Thyroid gland (tissue), 4 donors: ENCODE measurements around the gene PHIP. TPM values are rescaled to one million over a fixed set of nuclear protein-coding genes. Genes with fewer than 3 reads are reported as not detected.

Experiments used
- DNase-seq, 2 donors: peaks; one replicate each; pipeline ENCODE4 v3.0.0-alpha.2; 2019
- H3K27ac ChIP-seq, 3 donors: fragments of 200-600 bp; sonication (generic); 1 replicate in 2 of 3; 2 replicates in 1 of 3; pipeline ENCODE4 v1.5.1; 2016 to 2019; ENCODE audit warnings: mild to moderate bottlenecking in 1 of 3, moderate library complexity in 1 of 3
- H3K27me3 ChIP-seq: fragments of 200-600 bp; sonication (generic); one replicate; pipeline ENCODE4 v1.5.1; 2019
- H3K36me3 ChIP-seq, 2 donors: fragments of 200-600 bp; sonication (generic); one replicate each; pipeline ENCODE4 v1.5.1; 2016 to 2019
- H3K4me1 ChIP-seq, 2 donors: fragments of 200-600 bp; sonication (generic); one replicate each; pipeline ENCODE4 v1.5.1; 2017 to 2019
- H3K4me3 ChIP-seq, 3 donors: fragments of 200-600 bp; sonication (generic); replicated peaks in 1 of 3; 1 replicate in 2 of 3; 2 replicates in 1 of 3; pipeline ENCODE4 v1.5.1; 2016; ENCODE audit warnings: mild to moderate bottlenecking in 1 of 3
- H3K9me3 ChIP-seq: fragments of 200-600 bp; sonication (generic); one replicate; pipeline ENCODE4 v1.5.1; 2017
- CTCF ChIP-seq, 6 experiments: fragments of 200-600 bp in 3 of 6; fragments of 450-650 bp in 3 of 6; sonication (generic) in 3 of 6; IDR thresholded peaks; one replicate each; pipeline ENCODE4 v1.5.1; 2016 to 2019; ENCODE audit warnings: antibody characterized with exemption in 6 of 6, mild to moderate bottlenecking in 2 of 6, inconsistent platforms in 1 of 6, moderate library complexity in 1 of 6
- POLR2A ChIP-seq, 2 donors: fragments of 450-650 bp; IDR thresholded peaks; one replicate each; pipeline ENCODE4 v1.6.1; 2017; ENCODE audit warnings: antibody characterized with exemption in 2 of 2, mild to moderate bottlenecking in 2 of 2, moderate library complexity in 1 of 2
- WGBS, 2 donors: methylation state at CpG; one replicate each; pipeline ENCODE4 v1.1.5; 2017; 5-methylcytosine and 5-hydroxymethylcytosine counted together
- intact Hi-C: fragments of 100-400 bp; cut with DNase I; formaldehyde crosslinking; loops from one replicate; pipeline ENCODE4 v1.15.1; 2023
- total RNA-seq, 4 donors: library from RNA; depleted of rRNA; stranded (reverse); fragments of >200 nt; gene quantifications; one replicate each; pipeline ENCODE4 v1.2.3, GENCODE V29; 2016

Gene PHIP
- total RNA-seq, 4 donors from 2014 or later = 28.0 to 45.9 (median 35.4) TPM

GRCh38 chr6:79005024-79005423 lies 73.0 kb downstream of the PHIP start:
- no peak for DNase-seq
- TF ChIP-seq POLR2A (IDR thresholded peaks at IDR 0.05) = no peak
- TF ChIP-seq CTCF (IDR thresholded peaks at IDR 0.05) = no peak
- Histone ChIP-seq H3K4me1 (peaks cover 10 to 13% of the 10 kb centered on the region in 2 donors), H3K36me3 (peaks cover 3 to 7% of the 10 kb centered on the region in 2 donors), H3K4me3 (no peak overlapping the region), H3K9me3 (no peaks in the 10 kb centered on the region), H3K27me3 (no peaks in the 10 kb centered on the region), H3K27ac (peak overlapping the region in 1 of 3 donors; percentile 50)
- 79 to 80% methylated on average over 1 of the region's 1 CpG for WGBS, 2 donors
- intact Hi-C loops = no loop called here

GRCh38 chr6:79004239-79004638 lies 73.8 kb downstream of the PHIP start:
- Histone ChIP-seq H3K4me3 (no peak overlapping the region), H3K9me3 (no peaks in the 10 kb centered on the region), H3K27me3 (no peaks in the 10 kb centered on the region), H3K27ac (no peak overlapping the region), H3K36me3 (peaks cover 3 to 7% of the 10 kb centered on the region in 2 donors), H3K4me1 (peaks cover 10 to 13% of the 10 kb centered on the region in 2 donors)
- WGBS, 2 donors = 90 to 92% methylated on average over 2 of the region's 2 CpGs
- no peak for DNase-seq
- TF ChIP-seq CTCF (IDR thresholded peaks at IDR 0.05) = no peak
- no peak for TF ChIP-seq POLR2A (IDR thresholded peaks at IDR 0.05)
- intact Hi-C loops = no loop called here

- H3K4me1 ChIP-seq = peaks cover 10 to 13% of the 10 kb centered on the region in 2 donors
- no peak overlapping the region for H3K4me3 ChIP-seq
These were observed 76.6 kb downstream of the PHIP start for GRCh38 chr6:79001415-79001814.

DNA sequence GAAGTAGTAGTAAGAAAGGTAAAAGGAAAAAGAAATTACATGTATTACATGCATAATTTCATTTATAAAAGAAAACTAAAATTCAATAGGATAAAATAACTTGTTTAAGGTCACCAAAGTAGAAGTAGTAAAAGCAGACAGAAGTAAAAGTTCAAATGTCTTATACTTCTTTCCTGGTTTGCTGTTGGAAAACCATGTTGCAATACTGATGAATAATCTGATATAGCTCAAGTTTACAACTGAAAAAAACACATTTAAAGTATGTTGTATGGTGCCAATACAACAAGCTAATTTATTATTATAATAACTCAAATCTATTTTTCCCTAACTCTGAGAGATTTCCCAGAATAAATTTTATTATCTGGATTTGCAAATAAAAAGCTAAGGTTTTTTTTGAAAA lies 78.3 kb downstream of the PHIP start:
- H3K4me1 ChIP-seq = no peaks in the 10 kb centered on the region
- TF ChIP-seq POLR2A (IDR thresholded peaks at IDR 0.05) = no peak
- no peak for TF ChIP-seq CTCF (IDR thresholded peaks at IDR 0.05)
- peaks cover 17 to 27% of the 10 kb centered on the region in 2 donors for H3K36me3 ChIP-seq
- DNase-seq = no peak
- intact Hi-C loops = no loop called here
- H3K27ac ChIP-seq = no peak overlapping the region
- H3K27me3 ChIP-seq = no peaks in the 10 kb centered on the region
- no peaks in the 10 kb centered on the region for H3K9me3 ChIP-seq
- H3K4me3 ChIP-seq = no peak overlapping the region

More at GRCh38 chr6:79001415-79001814, 76.6 kb downstream of the PHIP start:
- Histone ChIP-seq H3K9me3 (no peaks in the 10 kb centered on the region), H3K27me3 (no peaks in the 10 kb centered on the region), H3K27ac (no peak overlapping the region), H3K36me3 (peaks cover 7 to 14% of the 10 kb centered on the region in 2 donors)
- no peak for DNase-seq
- intact Hi-C loops = no loop called here
- TF ChIP-seq CTCF (IDR thresholded peaks at IDR 0.05) (no peak), POLR2A (IDR thresholded peaks at IDR 0.05) (no peak)
- 94 to 99% methylated on average over 1 of the region's 1 CpG for WGBS, 2 donors

DNA sequence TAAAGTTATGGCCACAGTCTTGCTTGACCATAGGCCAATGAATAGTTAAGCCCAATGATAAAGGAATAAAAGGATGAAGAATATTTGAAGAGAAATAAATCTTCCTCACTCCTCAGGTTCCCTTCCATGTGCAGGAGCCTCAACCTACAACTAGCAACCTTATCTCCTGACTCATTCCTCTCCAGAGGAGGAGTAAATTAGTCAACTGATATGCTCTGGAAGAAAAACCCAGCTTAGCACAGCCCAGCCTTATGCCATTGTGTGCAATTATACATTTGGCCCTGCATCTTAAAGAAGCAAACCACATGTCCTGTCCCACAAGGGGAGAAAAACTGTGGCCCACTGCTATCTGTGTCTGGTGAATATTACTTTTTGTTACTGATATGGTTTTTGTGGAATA lies 82.1 kb downstream of the PHIP start:
- peaks cover 28 to 36% of the 10 kb centered on the region in 2 donors for H3K36me3 ChIP-seq
- TF ChIP-seq CTCF (IDR thresholded peaks at IDR 0.05) = no peak
- intact Hi-C loops = no loop called here
- no peak for DNase-seq
- peaks cover 0 to 2% of the 10 kb centered on the region in 2 donors for H3K4me1 ChIP-seq
- no peak overlapping the region for H3K4me3 ChIP-seq
- H3K9me3 ChIP-seq = no peaks in the 10 kb centered on the region
- no peak overlapping the region for H3K27ac ChIP-seq
- H3K27me3 ChIP-seq = no peaks in the 10 kb centered on the region
